Measurements from ENCODE around the gene LRMDA. TPM values are rescaled to one million over a fixed set of nuclear protein-coding genes. Genes with fewer than 3 reads are reported as not detected.

The LRMDA gene
- total RNA-seq, 1 experiment from 2014 or later = 1.2 TPM

GRCh38 chr10:75525067-75525466, 93.6 kb downstream of the LRMDA start:
- Histone ChIP-seq H3K27ac (ENCODE audit: low read length) (peak overlapping the region; percentile 47), H3K9me2 (replicated peaks; ENCODE audit: low read length) (no peaks in the 10 kb centered on the region), H3K9me3 (ENCODE audit: low read length) (no peaks in the 10 kb centered on the region), H3K4me1 (ENCODE audit: insufficient read depth, low read length) (peaks cover 14% of the 10 kb centered on the region), H3K4me2 (ENCODE audit: low read length) (peak overlapping the region; percentile 7), H3F3A (ENCODE audit: low read length, unreplicated experiment) (no peaks in the 10 kb centered on the region), H4K20me1 (ENCODE audit: low read length) (no peaks in the 10 kb centered on the region), H3K9ac (ENCODE audit: low read length) (no peak overlapping the region), H3K4me3 (ENCODE audit: low read length) (no peak overlapping the region), H3K79me2 (ENCODE audit: low read length) (no peaks in the 10 kb centered on the region), H2AFZ (ENCODE audit: low read length) (no peak overlapping the region), H3K36me3 (ENCODE audit: low read depth, low read length) (no peaks in the 10 kb centered on the region), H3K27me3 (ENCODE audit: low read length) (peaks cover 12% of the 10 kb centered on the region; the same call in 1 of the 2 replicates)
- CTCF ChIA-PET = no interaction called here
- no peak for TF ChIP-seq EZH2phosphoT487 (IDR thresholded peaks at IDR 0.05; ENCODE audit: borderline replicate concordance, low read length)
- no peak for TF ChIP-seq CTCF (conservative IDR thresholded peaks at IDR 0.05; ENCODE audit: low read depth, low read length)
- no peak for TF ChIP-seq EZH2 (IDR thresholded peaks at IDR 0.05; ENCODE audit: low read length, unreplicated experiment)
- no TSS peak for BruUV-seq (replicated peaks)
- intact Hi-C loops (cut with micrococcal nuclease) = no loop called here
- POLR2A ChIA-PET (ENCODE audit: unreplicated experiment) = no interaction called here
- ATAC-seq (peak; percentile 75), DNase-seq (peak; percentile 83)

DNA sequence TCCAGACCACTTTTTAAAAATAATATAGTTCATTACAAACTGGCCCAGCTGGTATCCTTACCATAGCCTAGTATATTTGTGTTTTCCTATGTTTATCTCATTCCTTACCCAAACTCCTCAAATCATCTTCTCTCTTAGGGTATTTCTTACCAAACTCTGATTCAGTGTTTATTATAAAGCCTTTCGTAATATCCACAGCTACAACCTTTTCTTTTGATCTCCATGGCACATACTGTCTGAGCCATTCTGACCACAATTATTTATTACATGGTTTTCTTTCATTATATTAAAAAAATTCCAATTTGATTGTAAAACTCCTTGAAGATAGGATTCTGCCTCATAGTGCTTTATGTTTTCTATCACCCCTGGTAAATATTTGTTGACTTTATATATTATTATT, 94.2 kb downstream of the LRMDA start:
- no peak overlapping the region for H3K9ac ChIP-seq (ENCODE audit: low read length)
- H3K79me2 ChIP-seq (ENCODE audit: low read length) = no peaks in the 10 kb centered on the region
- DNase-seq (peak; percentile 75), ATAC-seq (no peak)
- POLR2A ChIA-PET (ENCODE audit: unreplicated experiment) = no interaction called here
- H3K4me3 ChIP-seq (ENCODE audit: low read length) = no peak overlapping the region
- H3K27me3 ChIP-seq (ENCODE audit: low read length) = 0 out of 2 replicates have a peak, but pooled peaks cover 7% of the 10 kb centered on the region
- no TSS peak for BruUV-seq (replicated peaks)
- H3F3A ChIP-seq (ENCODE audit: low read length, unreplicated experiment) = no peaks in the 10 kb centered on the region
- CTCF ChIA-PET = no interaction called here
- no peak overlapping the region for H2AFZ ChIP-seq (ENCODE audit: low read length)
- H3K9me3 ChIP-seq (ENCODE audit: low read length) = no peaks in the 10 kb centered on the region
- H4K20me1 ChIP-seq (ENCODE audit: low read length) = no peaks in the 10 kb centered on the region
- H3K36me3 ChIP-seq (ENCODE audit: low read depth, low read length) = no peaks in the 10 kb centered on the region
- TF ChIP-seq CTCF (conservative IDR thresholded peaks at IDR 0.05; ENCODE audit: low read depth, low read length) (no peak), EZH2 (IDR thresholded peaks at IDR 0.05; ENCODE audit: low read length, unreplicated experiment) (no peak)
- intact Hi-C loops (cut with micrococcal nuclease) = no loop called here
- H3K4me1 ChIP-seq (ENCODE audit: insufficient read depth, low read length) = peaks cover 17% of the 10 kb centered on the region
- H3K27ac ChIP-seq (ENCODE audit: low read length) = peak overlapping the region; percentile 47
- H3K4me2 ChIP-seq (ENCODE audit: low read length) = peak overlapping the region; percentile 7; the same call in 1 of the 2 replicates
- no peaks in the 10 kb centered on the region for H3K9me2 ChIP-seq (replicated peaks; ENCODE audit: low read length)

- peaks cover 6% of the 10 kb centered on the region for H3F3A ChIP-seq (ENCODE audit: low read length, unreplicated experiment)
- CTCF ChIA-PET = no interaction called here
- no peak overlapping the region for H3K4me2 ChIP-seq (ENCODE audit: low read length)
- no peak overlapping the region for H3K27ac ChIP-seq (ENCODE audit: low read length)
- POLR2A ChIA-PET (ENCODE audit: unreplicated experiment) = no interaction called here
- H3K9ac ChIP-seq (ENCODE audit: low read length) = no peak overlapping the region
- H3K9me3 ChIP-seq (ENCODE audit: low read length) = no peaks in the 10 kb centered on the region
- no peak overlapping the region for H2AFZ ChIP-seq (ENCODE audit: low read length)
- H3K9me2 ChIP-seq (replicated peaks; ENCODE audit: low read length) = no peaks in the 10 kb centered on the region
- peaks cover 35% of the 10 kb centered on the region for H3K4me1 ChIP-seq (ENCODE audit: insufficient read depth, low read length)
- no peaks in the 10 kb centered on the region for H3K27me3 ChIP-seq (ENCODE audit: low read length)
- no peaks in the 10 kb centered on the region for H3K79me2 ChIP-seq (ENCODE audit: low read length)
- ATAC-seq (no peak), DNase-seq (no peak)
- no peak overlapping the region for H3K4me3 ChIP-seq (ENCODE audit: low read length)
- H3K36me3 ChIP-seq (ENCODE audit: low read depth, low read length) = no peaks in the 10 kb centered on the region
- H4K20me1 ChIP-seq (ENCODE audit: low read length) = no peaks in the 10 kb centered on the region
- no TSS peak for BruUV-seq (replicated peaks)
- intact Hi-C loops (cut with micrococcal nuclease) = no loop called here
- TF ChIP-seq EZH2phosphoT487 (IDR thresholded peaks at IDR 0.05; ENCODE audit: borderline replicate concordance, low read length) (no peak), CTCF (conservative IDR thresholded peaks at IDR 0.05; ENCODE audit: low read depth, low read length) (no peak), EZH2 (IDR thresholded peaks at IDR 0.05; ENCODE audit: low read length, unreplicated experiment) (no peak)
These were observed 96.1 kb downstream of the LRMDA start for GRCh38 chr10:75527542-75527941.
